Natural killer cell (primary cell): ENCODE measurements around the gene FAM219A. TPM values are rescaled to one million over a fixed set of nuclear protein-coding genes. Genes with fewer than 3 reads are reported as not detected.

Experiments
- ATAC-seq, 3 donors: fragments of 150-1000 bp in 2 of 3; fragments of 200-7000 bp in 1 of 3; cut with Tn5 transposase; 1 replicate in 1 of 3; 2 replicates in 2 of 3; pipeline ENCODE4 v1.10.0; 2021; ENCODE audit warnings: mild to moderate bottlenecking in 2 of 3, moderate library complexity in 2 of 3
- DNase-seq, 2 donors: peaks; one replicate each; pipeline versions ENCODE4 v3.0.0 to v3.0.0-alpha.2; 2013 to 2021; ENCODE audit warnings: mixed read lengths in 1 of 2
- H3K27ac ChIP-seq: one replicate; pipeline ENCODE4 v1.5.1; 2013; ENCODE audit warnings: mild to moderate bottlenecking, low read length
- H3K27me3 ChIP-seq: one replicate; pipeline ENCODE4 v1.6.1; 2013; ENCODE audit warnings: low read length; ENCODE audit not compliant: control insufficient read depth, insufficient read depth
- H3K36me3 ChIP-seq: one replicate; pipeline ENCODE4 v1.6.1; 2013; ENCODE audit warnings: low read length; ENCODE audit not compliant: control insufficient read depth, insufficient read depth
- H3K4me1 ChIP-seq: one replicate; pipeline ENCODE4 v1.6.1; 2013; ENCODE audit warnings: low read length; ENCODE audit not compliant: control insufficient read depth, insufficient read depth
- H3K4me3 ChIP-seq: one replicate; pipeline ENCODE4 v1.5.1; 2013; ENCODE audit warnings: low read length
- H3K9me3 ChIP-seq: one replicate; pipeline ENCODE4 v1.6.1; 2013; ENCODE audit warnings: low read length; ENCODE audit not compliant: control insufficient read depth, insufficient read depth
- H3K27ac Mint-ChIP-seq, 2 donors: one replicate each; pipeline ENCODE4 v1.8.0; 2022; ENCODE audit warnings: mild to moderate bottlenecking in 2 of 2, mixed read lengths in 2 of 2, moderate library complexity in 1 of 2
- H3K27me3 Mint-ChIP-seq, 2 donors: one replicate each; pipeline ENCODE4 v1.8.0; 2022; ENCODE audit warnings: low read depth in 2 of 2, mixed read lengths in 2 of 2
- H3K36me3 Mint-ChIP-seq: one replicate; pipeline ENCODE4 v1.8.0; 2022; ENCODE audit warnings: mixed read lengths
- H3K4me1 Mint-ChIP-seq, 2 donors: one replicate each; pipeline ENCODE4 v1.8.0; 2022; ENCODE audit warnings: mixed read lengths in 2 of 2
- H3K4me3 Mint-ChIP-seq: one replicate; pipeline ENCODE4 v1.8.0; 2022; ENCODE audit warnings: mild to moderate bottlenecking, moderate library complexity, mixed read lengths
- H3K9me3 Mint-ChIP-seq, 2 donors: one replicate each; pipeline ENCODE4 v1.8.0; 2022; ENCODE audit warnings: mixed read lengths in 2 of 2
- WGBS: methylation state at CpG from one replicate; pipeline ENCODE4 v1.1.7; 2013; ENCODE audit warnings: missing lambda C conversion rate; ENCODE audit not compliant: insufficient coverage; 5-methylcytosine and 5-hydroxymethylcytosine counted together
- intact Hi-C: fragments of 100-400 bp; cut with micrococcal nuclease; formaldehyde crosslinking; loops from one replicate; pipeline ENCODE4 v1.14.2; 2022
- total RNA-seq, 4 donors: library from RNA; stranded (reverse); fragments of 120-200 nt in 1 of 4; gene quantifications; one replicate each; pipeline versions ENCODE4 v1.2.3 to v1.2.4, GENCODE V29; 2013 to 2022
- TF ChIP-seq, protein P1 (sequence below): fragments of 200-600 bp; IDR thresholded peaks from one replicate; pipeline ENCODE4 v1.8.0; 2022; ENCODE audit warnings: antibody characterized with exemption

The FAM219A gene
- total RNA-seq: 10 to 100 TPM; 18.9 to 20.6 (median 19.2) TPM
- 7.4 TPM for total RNA-seq (2013)

GRCh38 chr9:34458013-34458958, at the start of gene FAM219A, which contains the start of gene DNAI1:
Gene FAM219A, minus strand, starts transcription at chr9:34458570. Its CDS starts 307 bp downstream, at chr9:34458263.
Gene DNAI1, plus strand, starts transcription at chr9:34458805. Its CDS starts 201 bp downstream, at chr9:34459006.
- intact Hi-C loops: loop anchor here (1.0 to 2.0 kb wide), 4 partner anchors 65 to 207 kb away; partner anchors contain the start of gene RPP25L
- ATAC-seq (peak; percentile 89 to 96 (median 92)), DNase-seq (peak; percentile 99)
- H3K4me3 Mint-ChIP-seq: peak within 1 kb of the TSS; percentile 92
- H3K27me3 Mint-ChIP-seq: peaks cover 0 to 14% of the 10 kb centered on the region in 2 donors
- no peaks in the 10 kb centered on the region for H3K9me3 Mint-ChIP-seq
- H3K36me3 Mint-ChIP-seq: no peaks in the 10 kb centered on the region
- Histone ChIP-seq H3K27ac (peak within 1 kb of the TSS; percentile 27), H3K4me3 (peak within 1 kb of the TSS; percentile 60), H3K27me3 (no peaks in the 10 kb centered on the region), H3K4me1 (peaks cover 20% of the 10 kb centered on the region), H3K9me3 (no peaks in the 10 kb centered on the region), H3K36me3 (no peaks in the 10 kb centered on the region)
- WGBS: under 1% methylated on average over 94 of the region's 94 CpGs
- H3K4me1 Mint-ChIP-seq: peaks cover 30 to 46% of the 10 kb centered on the region in 2 donors
- H3K27ac Mint-ChIP-seq: peak within 1 kb of the TSS; percentile 60 to 76
- TF ChIP-seq, protein P1, sequence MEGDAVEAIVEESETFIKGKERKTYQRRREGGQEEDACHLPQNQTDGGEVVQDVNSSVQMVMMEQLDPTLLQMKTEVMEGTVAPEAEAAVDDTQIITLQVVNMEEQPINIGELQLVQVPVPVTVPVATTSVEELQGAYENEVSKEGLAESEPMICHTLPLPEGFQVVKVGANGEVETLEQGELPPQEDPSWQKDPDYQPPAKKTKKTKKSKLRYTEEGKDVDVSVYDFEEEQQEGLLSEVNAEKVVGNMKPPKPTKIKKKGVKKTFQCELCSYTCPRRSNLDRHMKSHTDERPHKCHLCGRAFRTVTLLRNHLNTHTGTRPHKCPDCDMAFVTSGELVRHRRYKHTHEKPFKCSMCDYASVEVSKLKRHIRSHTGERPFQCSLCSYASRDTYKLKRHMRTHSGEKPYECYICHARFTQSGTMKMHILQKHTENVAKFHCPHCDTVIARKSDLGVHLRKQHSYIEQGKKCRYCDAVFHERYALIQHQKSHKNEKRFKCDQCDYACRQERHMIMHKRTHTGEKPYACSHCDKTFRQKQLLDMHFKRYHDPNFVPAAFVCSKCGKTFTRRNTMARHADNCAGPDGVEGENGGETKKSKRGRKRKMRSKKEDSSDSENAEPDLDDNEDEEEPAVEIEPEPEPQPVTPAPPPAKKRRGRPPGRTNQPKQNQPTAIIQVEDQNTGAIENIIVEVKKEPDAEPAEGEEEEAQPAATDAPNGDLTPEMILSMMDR: no peak

DNA sequence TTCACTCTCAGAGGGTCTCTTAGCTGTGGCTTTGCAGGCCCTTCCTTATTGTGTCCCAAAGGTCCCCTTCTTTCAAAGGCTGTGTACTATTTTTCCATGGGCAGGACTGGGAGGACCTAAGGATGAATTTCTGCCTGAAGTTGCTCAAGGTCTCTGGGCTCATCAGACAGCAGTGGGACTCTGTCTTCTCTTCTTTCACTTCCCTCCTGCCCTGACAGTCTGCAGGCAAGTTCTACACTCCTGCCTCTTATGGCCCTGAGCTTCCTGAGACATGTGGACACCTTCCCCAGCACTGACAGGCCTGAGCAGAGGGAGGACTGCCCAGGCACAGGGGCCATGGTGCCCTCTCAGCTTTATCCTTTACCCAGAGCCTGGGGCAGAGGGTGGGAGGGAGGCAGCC, 49.6 kb upstream of the FAM219A start:
- H3K9me3 Mint-ChIP-seq: no peaks in the 10 kb centered on the region
- peaks cover 0 to 8% of the 10 kb centered on the region in 2 donors for H3K27me3 Mint-ChIP-seq
- TF ChIP-seq, protein P1: no peak
- H3K4me1 Mint-ChIP-seq: no peaks in the 10 kb centered on the region
- H3K27ac Mint-ChIP-seq: no peak overlapping the region
- no peaks in the 10 kb centered on the region for H3K36me3 Mint-ChIP-seq
- intact Hi-C loops: no loop called here
- no peak overlapping the region for H3K27ac ChIP-seq
- no peak overlapping the region for H3K4me3 Mint-ChIP-seq
- no peak for ATAC-seq
- H3K4me3 ChIP-seq: no peak overlapping the region
- no peaks in the 10 kb centered on the region for H3K36me3 ChIP-seq
- no peaks in the 10 kb centered on the region for H3K4me1 ChIP-seq
- no peaks in the 10 kb centered on the region for H3K9me3 ChIP-seq
- no peaks in the 10 kb centered on the region for H3K27me3 ChIP-seq
- DNase-seq: no peak

DNA sequence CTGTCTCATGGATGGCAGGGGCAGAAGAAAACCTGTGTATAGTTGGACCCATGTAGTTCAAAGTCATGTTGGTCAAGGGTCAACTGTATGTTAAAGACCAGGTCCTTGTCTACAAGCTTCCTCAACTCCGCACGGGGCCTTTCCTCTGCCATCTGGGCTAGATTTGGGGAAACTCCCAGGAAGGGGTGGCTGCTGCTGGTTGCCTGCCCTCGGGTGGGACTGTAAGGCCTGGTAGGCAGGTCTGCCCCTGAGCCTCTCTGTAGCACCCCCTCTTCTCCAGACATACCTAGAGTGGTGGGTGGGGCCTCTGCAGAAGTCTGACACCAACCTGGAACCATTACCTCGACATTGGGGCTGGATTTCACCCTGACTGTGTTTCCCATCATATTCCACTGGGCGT, 49.2 kb upstream of the FAM219A start:
- Histone ChIP-seq H3K4me1 (no peaks in the 10 kb centered on the region), H3K9me3 (no peaks in the 10 kb centered on the region), H3K27me3 (no peaks in the 10 kb centered on the region), H3K4me3 (no peak overlapping the region), H3K27ac (no peak overlapping the region), H3K36me3 (no peaks in the 10 kb centered on the region)
- no peaks in the 10 kb centered on the region for H3K36me3 Mint-ChIP-seq
- no peak overlapping the region for H3K27ac Mint-ChIP-seq
- DNase-seq: no peak
- 88% methylated on average over 5 of the region's 5 CpGs for WGBS
- no peaks in the 10 kb centered on the region for H3K9me3 Mint-ChIP-seq
- no peak overlapping the region for H3K4me3 Mint-ChIP-seq
- TF ChIP-seq, protein P1: no peak
- H3K27me3 Mint-ChIP-seq: peaks cover 0 to 8% of the 10 kb centered on the region in 2 donors
- no peak for ATAC-seq
- H3K4me1 Mint-ChIP-seq: no peaks in the 10 kb centered on the region
- intact Hi-C loops: no loop called here
